Measurements from ENCODE around the gene GALNT16. TPM values are rescaled to one million over a fixed set of nuclear protein-coding genes. Genes with fewer than 3 reads are reported as not detected.
"Not testable (repeated sequence)": the region's sequence is repeated elsewhere in the genome, so short reads cannot be mapped to it uniquely, and the experiment has no call there.

GALNT16 gene
- total RNA-seq, 1 experiment from 2014 or later = 1.7 TPM

GRCh38 chr14:69285661-69286255, 25.8 kb downstream of the GALNT16 start:
- no peak for DNase-seq (ENCODE audit: low read depth)

GRCh38 chr14:69287098-69288010, 27.4 kb downstream of the GALNT16 start:
- DNase-seq (ENCODE audit: low read depth) = no peak

GRCh38 chr14:69288011-69288771, 28.2 kb downstream of the GALNT16 start:
- DNase-seq (ENCODE audit: low read depth) = no peak

GRCh38 chr14:69288956-69289705, 29.2 kb downstream of the GALNT16 start:
- DNase-seq (ENCODE audit: low read depth) = no peak

- no peak for DNase-seq (ENCODE audit: low read depth)
Observed at GRCh38 chr14:69289811-69290520, 30.0 kb downstream of the GALNT16 start.

GRCh38 chr14:69290881-69291280, 30.9 kb downstream of the GALNT16 start:
- DNase-seq (ENCODE audit: low read depth) = not testable (repeated sequence)

GRCh38 chr14:69291396-69291795, 31.4 kb downstream of the GALNT16 start:
- DNase-seq (ENCODE audit: low read depth) = no peak

- no peak for DNase-seq (ENCODE audit: low read depth)
Observed at GRCh38 chr14:69291891-69292561, 32.1 kb downstream of the GALNT16 start.

GRCh38 chr14:69298131-69299071, 38.4 kb downstream of the GALNT16 start:
- DNase-seq (ENCODE audit: low read depth) = no peak

GRCh38 chr14:69299286-69300035, 39.5 kb downstream of the GALNT16 start:
- no peak for DNase-seq (ENCODE audit: low read depth)

- no peak for DNase-seq (ENCODE audit: low read depth)
Observed at GRCh38 chr14:69300601-69301221, 40.8 kb downstream of the GALNT16 start.

GRCh38 chr14:69303086-69303485, 43.1 kb downstream of the GALNT16 start:
- DNase-seq (ENCODE audit: low read depth) = no peak

GRCh38 chr14:69312608-69313007, 52.6 kb downstream of the GALNT16 start:
- no peak for DNase-seq (ENCODE audit: low read depth)

GRCh38 chr14:69313176-69313575, 53.2 kb downstream of the GALNT16 start:
- DNase-seq (ENCODE audit: low read depth) = no peak

GRCh38 chr14:69314327-69314726, 54.4 kb downstream of the GALNT16 start:
- no peak for DNase-seq (ENCODE audit: low read depth)

- DNase-seq (ENCODE audit: low read depth) = no peak
Observed at GRCh38 chr14:69315301-69315700, 55.3 kb downstream of the GALNT16 start.

- DNase-seq (ENCODE audit: low read depth) = no peak
Observed at GRCh38 chr14:69316449-69317101, 56.6 kb downstream of the GALNT16 start.

All from Daoy (cell line).